Left ventricle myocardium inferior (tissue), 1 donor: ENCODE results near the gene ISG20. TPM values are rescaled to one million over a fixed set of nuclear protein-coding genes. Genes with fewer than 3 reads are reported as not detected.

Source experiments
- DNase-seq: peaks from one replicate; pipeline ENCODE4 v3.0.0-alpha.2; 2020
- H3K27ac ChIP-seq: fragments of 200-600 bp; replicated peaks from 2 replicates; pipeline ENCODE4 v1.8.0; 2021
- H3K27me3 ChIP-seq: fragments of 200-600 bp; 2 replicates; pipeline ENCODE4 v1.8.0; 2021; ENCODE audit warnings: low read depth
- H3K36me3 ChIP-seq: fragments of 200-600 bp; 2 replicates; pipeline ENCODE4 v1.8.0; 2021
- H3K4me1 ChIP-seq: fragments of 200-600 bp; 2 replicates; pipeline ENCODE4 v1.8.0; 2021
- H3K4me3 ChIP-seq: fragments of 200-600 bp; 2 replicates; pipeline ENCODE4 v1.8.0; 2021; ENCODE audit warnings: mild to moderate bottlenecking, moderate library complexity
- H3K9me3 ChIP-seq: fragments of 200-600 bp; replicated peaks from 2 replicates; pipeline ENCODE4 v1.8.0; 2021
- intact Hi-C: fragments of 100-400 bp; cut with micrococcal nuclease; formaldehyde crosslinking; loops from one replicate; pipeline ENCODE4 v1.11.0; 2022
- total RNA-seq: library from RNA; stranded (reverse); fragmentation: NEBNext Ultra II Directional; extraction: Animal tissue kit (Norgen Biotek cat#: 25700); gene quantifications from one replicate; pipeline ENCODE4 v1.2.1, GENCODE V29; 2021
- TF ChIP-seq, protein P1 (sequence below): fragments of 200-600 bp; IDR thresholded peaks from 2 replicates; pipeline ENCODE4 v1.8.0; 2021; ENCODE audit warnings: antibody characterized with exemption, mild to moderate bottlenecking, borderline replicate concordance
- donor health status: DM: no; HTN: yes; CAD: no; lungs with severe emphysema.

The ISG20 gene
- total RNA-seq, 1 donor from 2014 or later = 3.1 TPM

DNA sequence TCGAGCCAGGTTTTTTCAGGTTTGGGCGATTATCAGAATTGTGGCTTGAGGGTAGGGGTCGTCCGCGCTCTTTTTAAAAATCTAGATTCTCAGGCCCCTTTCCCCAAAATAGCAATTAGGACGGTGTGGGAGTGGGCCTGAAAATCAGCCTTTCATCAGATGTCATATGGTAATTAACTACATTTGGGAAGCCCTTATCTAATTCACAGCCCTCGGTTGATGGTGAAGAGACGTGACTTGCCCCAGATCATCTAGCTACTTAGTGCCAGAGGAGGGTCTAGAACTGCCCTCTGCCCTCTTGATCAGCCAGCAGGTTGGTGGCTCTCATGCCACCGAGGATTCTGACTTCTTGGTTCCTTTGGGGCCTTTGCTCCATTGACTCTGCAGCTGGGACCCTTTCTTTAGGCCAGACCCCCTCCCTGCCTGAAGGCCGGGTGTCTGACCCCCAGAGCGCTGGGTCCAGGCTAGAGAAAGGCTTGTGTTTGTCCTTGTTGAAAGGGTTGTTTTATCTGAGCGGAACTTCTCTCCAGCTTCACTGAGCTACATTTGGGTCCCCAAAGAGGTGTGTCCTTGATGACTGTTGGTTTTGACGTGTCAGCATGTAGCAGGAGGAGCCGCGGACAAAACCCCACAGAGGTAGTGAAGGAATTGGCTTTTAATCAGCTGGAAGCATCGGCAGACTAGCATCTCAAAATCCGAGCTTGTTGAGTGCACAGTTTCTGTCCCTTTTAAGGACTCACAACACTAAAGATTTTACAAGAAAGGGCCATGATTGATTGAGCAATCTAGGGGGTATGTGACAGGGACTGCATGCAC, 16.8 kb upstream of the ISG20 start:
- intact Hi-C loops = no loop called here
- no peak for DNase-seq

DNA sequence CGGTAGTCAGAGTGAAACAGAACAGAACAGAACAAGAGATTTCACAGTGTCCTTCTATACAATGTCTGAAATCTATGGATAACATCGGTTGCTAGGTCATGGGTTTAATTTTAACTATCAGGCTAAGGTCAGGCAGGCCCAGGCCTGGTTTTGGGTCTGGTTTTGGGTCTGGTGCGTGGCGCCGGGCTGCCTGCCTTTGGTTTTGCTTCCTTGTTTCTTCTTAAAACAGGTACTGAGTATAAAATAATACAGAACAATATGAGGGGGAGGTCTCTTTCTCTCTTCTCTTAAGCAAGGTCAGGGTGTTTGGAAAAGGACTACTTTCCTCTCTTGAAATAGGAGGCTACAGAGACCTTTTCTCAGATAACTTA, 16.2 kb upstream of the ISG20 start:
- peaks cover 13% of the 10 kb centered on the region for H3K36me3 ChIP-seq
- TF ChIP-seq, protein P1, sequence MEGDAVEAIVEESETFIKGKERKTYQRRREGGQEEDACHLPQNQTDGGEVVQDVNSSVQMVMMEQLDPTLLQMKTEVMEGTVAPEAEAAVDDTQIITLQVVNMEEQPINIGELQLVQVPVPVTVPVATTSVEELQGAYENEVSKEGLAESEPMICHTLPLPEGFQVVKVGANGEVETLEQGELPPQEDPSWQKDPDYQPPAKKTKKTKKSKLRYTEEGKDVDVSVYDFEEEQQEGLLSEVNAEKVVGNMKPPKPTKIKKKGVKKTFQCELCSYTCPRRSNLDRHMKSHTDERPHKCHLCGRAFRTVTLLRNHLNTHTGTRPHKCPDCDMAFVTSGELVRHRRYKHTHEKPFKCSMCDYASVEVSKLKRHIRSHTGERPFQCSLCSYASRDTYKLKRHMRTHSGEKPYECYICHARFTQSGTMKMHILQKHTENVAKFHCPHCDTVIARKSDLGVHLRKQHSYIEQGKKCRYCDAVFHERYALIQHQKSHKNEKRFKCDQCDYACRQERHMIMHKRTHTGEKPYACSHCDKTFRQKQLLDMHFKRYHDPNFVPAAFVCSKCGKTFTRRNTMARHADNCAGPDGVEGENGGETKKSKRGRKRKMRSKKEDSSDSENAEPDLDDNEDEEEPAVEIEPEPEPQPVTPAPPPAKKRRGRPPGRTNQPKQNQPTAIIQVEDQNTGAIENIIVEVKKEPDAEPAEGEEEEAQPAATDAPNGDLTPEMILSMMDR = no peak
- DNase-seq = no peak
- intact Hi-C loops = no loop called here
- H3K4me1 ChIP-seq = peaks cover 52% of the 10 kb centered on the region
- peak overlapping the region; percentile 92 for H3K27ac ChIP-seq
- no peaks in the 10 kb centered on the region for H3K27me3 ChIP-seq
- H3K9me3 ChIP-seq = no peaks in the 10 kb centered on the region
- peak overlapping the region; percentile 81 for H3K4me3 ChIP-seq

More for the DNA sequence above, 16.8 kb upstream of the ISG20 start:
- H3K27ac ChIP-seq = peak overlapping the region; percentile 92
- H3K27me3 ChIP-seq = no peaks in the 10 kb centered on the region
- peaks cover 10% of the 10 kb centered on the region for H3K36me3 ChIP-seq
- H3K4me3 ChIP-seq = peak overlapping the region; percentile 81
- no peaks in the 10 kb centered on the region for H3K9me3 ChIP-seq
- TF ChIP-seq, protein P1 = no peak
- peaks cover 48% of the 10 kb centered on the region for H3K4me1 ChIP-seq

DNA sequence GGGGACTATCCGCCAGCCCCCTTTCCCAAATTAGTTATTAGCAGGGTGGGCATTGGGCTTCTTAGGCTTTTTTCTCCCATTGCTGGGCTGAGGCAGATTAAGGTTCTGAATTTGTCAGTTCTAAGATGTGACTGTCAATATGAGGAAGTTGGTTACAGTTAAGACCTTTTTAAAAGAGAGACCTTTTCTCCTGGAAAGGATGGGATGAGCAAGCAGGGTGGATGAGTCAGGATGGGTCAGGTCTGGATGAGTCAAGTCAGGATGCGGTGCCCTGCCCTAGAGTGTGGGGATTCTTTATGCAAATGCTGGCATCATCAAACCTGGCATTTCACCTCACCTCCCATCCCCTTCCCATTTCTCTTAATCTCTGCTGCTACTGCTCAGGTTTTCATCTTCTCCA, 15.8 kb upstream of the ISG20 start:
- peaks cover 56% of the 10 kb centered on the region for H3K4me1 ChIP-seq
- H3K9me3 ChIP-seq = no peaks in the 10 kb centered on the region
- no peak overlapping the region for H3K27ac ChIP-seq
- TF ChIP-seq, protein P1 = no peak
- H3K27me3 ChIP-seq = no peaks in the 10 kb centered on the region
- H3K36me3 ChIP-seq = peaks cover 18% of the 10 kb centered on the region
- no peak for DNase-seq
- intact Hi-C loops = no loop called here
- H3K4me3 ChIP-seq = peak overlapping the region; percentile 81

DNA sequence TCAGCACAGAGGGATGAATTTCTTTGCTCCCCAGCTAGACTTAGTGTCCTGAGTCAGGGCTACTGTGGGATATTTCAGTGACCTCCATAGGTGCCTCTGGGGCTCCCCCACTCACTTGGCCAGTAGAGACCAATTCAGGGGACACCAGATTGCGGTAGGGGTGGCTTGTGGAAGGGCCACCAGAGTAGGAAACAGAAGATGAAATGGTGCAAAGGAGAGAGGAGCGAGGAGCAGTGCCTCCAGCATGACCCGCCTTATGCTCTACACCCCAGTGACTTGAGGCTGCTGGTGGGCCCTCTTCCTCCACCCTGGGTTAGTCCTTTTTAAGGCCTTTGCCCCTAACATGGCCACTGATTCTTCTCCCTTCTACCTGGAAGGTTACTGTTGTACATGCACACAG, 15.2 kb upstream of the ISG20 start:
- no peaks in the 10 kb centered on the region for H3K9me3 ChIP-seq
- intact Hi-C loops = no loop called here
- no peak overlapping the region for H3K4me3 ChIP-seq
- no peak overlapping the region for H3K27ac ChIP-seq
- peaks cover 24% of the 10 kb centered on the region for H3K36me3 ChIP-seq
- no peak for DNase-seq
- no peaks in the 10 kb centered on the region for H3K27me3 ChIP-seq
- TF ChIP-seq, protein P1 = no peak
- peaks cover 62% of the 10 kb centered on the region for H3K4me1 ChIP-seq

DNA sequence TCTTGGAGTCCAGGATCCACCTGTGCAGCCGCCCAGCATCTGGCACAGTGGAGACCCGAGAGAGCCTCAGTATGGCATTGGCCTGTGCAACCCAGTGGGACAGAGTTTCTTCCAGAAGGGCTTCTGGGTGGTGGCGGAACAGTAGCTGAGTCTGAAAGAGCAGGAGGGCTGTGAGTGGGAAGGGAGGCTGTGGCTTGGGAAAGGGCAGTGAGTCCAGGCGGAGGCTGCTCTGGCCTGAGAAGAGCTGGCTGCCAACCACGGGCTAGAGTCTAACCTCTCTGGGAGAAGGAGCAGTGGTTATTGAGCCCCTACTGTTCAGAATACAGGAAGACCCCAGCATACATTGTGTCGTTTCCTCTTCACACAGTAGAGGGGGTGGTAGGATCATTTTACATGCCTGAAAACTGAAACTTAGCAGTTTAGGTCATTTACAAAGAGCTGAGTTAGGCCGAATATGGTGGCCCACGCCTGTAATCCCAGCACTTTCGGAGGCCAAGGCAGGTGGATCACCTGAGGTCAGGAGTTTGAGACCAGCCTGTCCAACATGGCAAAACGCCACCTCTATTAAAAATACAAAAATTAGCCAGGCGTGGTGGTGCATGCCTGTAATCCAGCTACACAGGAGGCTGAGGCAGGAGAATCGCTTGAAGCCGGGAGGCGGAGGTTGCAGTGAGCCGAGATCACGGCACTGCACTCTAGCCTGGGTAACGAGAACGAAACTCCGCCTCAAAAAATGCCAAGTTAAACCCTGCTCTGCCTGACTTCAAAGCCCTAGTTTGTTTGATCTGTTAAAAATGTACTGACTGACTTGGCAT, 14.5 kb upstream of the ISG20 start:
- Histone ChIP-seq H3K27ac (peak overlapping the region; percentile 39), H3K4me3 (peak overlapping the region; percentile 18)

More for the DNA sequence above, 14.5 kb upstream of the ISG20 start:
- peaks cover 68% of the 10 kb centered on the region for H3K4me1 ChIP-seq
- no peaks in the 10 kb centered on the region for H3K27me3 ChIP-seq
- TF ChIP-seq, protein P1 = peak; percentile 55
- H3K36me3 ChIP-seq = peaks cover 31% of the 10 kb centered on the region
- H3K9me3 ChIP-seq = no peaks in the 10 kb centered on the region
- intact Hi-C loops = no loop called here
- DNase-seq = no peak
